Esophagus squamous epithelium (tissue), 4 donors: Measurements from ENCODE around the gene GAS2L1.

Experiments
- CTCF ChIP-seq, 6 experiments: fragments of 450-650 bp in 4 of 6; fragments of 200-600 bp in 2 of 6; sonication (generic) in 2 of 6; IDR thresholded peaks; one replicate each; pipeline ENCODE4 v1.5.1; 2016 to 2019; ENCODE audit warnings: antibody characterized with exemption in 6 of 6, mild to moderate bottlenecking in 4 of 6, moderate library complexity in 4 of 6
- POLR2A ChIP-seq, 4 donors: fragments of 450-650 bp; IDR thresholded peaks; one replicate each; pipeline ENCODE4 v1.6.1; 2017; ENCODE audit warnings: antibody characterized with exemption in 4 of 4, mild to moderate bottlenecking in 4 of 4, moderate library complexity in 3 of 4

GRCh38 chr22:29268511-29269229 lies 37.8 kb upstream of the GAS2L1 start:
- TF ChIP-seq CTCF (IDR thresholded peaks at IDR 0.05), result no peak
- no peak for TF ChIP-seq POLR2A (IDR thresholded peaks at IDR 0.05)
